Activated CD8-positive, alpha-beta T cell treated with anti-CD3 and anti-CD28 coated beads for 36 hours (primary cell): Measurements from ENCODE around the gene WDFY2. TPM values are rescaled to one million over a fixed set of nuclear protein-coding genes. Genes with fewer than 3 reads are reported as not detected.

Source experiments
- ATAC-seq: fragments of 200-7000 bp; cut with Tn5 transposase; one replicate; pipeline ENCODE4 v1.10.0; 2021; ENCODE audit warnings: mild to moderate bottlenecking, moderate library complexity
- CTCF ChIA-PET: fragments of 350-600 bp; sonication (Branson Sonifier 250); formaldehyde crosslinking; loops from one replicate; lab custom pipeline; 2021; ENCODE audit warnings: antibody characterized with exemption; lab: Charles Lee
- POLR2A ChIA-PET: fragments of 350-600 bp; sonication (Branson Sonifier 250); formaldehyde crosslinking; loops from one replicate; lab custom pipeline; 2021; ENCODE audit warnings: antibody characterized with exemption; lab: Charles Lee
- DNase-seq: peaks from one replicate; pipeline ENCODE4 v3.0.0-alpha.2; 2020
- H3K27ac Mint-ChIP-seq: one replicate; pipeline ENCODE4 v1.8.0; 2021; ENCODE audit warnings: mild to moderate bottlenecking, mixed read lengths
- H3K27me3 Mint-ChIP-seq: one replicate; pipeline ENCODE4 v1.8.0; 2021; ENCODE audit warnings: mixed read lengths
- H3K36me3 Mint-ChIP-seq: one replicate; pipeline ENCODE4 v1.8.0; 2021; ENCODE audit warnings: low read depth, mixed read lengths
- H3K4me1 Mint-ChIP-seq: one replicate; pipeline ENCODE4 v1.8.0; 2021; ENCODE audit warnings: low read depth, mixed read lengths
- H3K4me3 Mint-ChIP-seq: one replicate; pipeline ENCODE4 v1.8.0; 2021; ENCODE audit warnings: mild to moderate bottlenecking, moderate library complexity, mixed read lengths
- H3K9me3 Mint-ChIP-seq: one replicate; pipeline ENCODE4 v1.8.0; 2021; ENCODE audit warnings: mixed read lengths
- CTCF ChIP-seq: fragments of 200-600 bp; IDR thresholded peaks from one replicate; pipeline ENCODE4 v1.8.0; 2022; ENCODE audit warnings: antibody characterized with exemption, mild to moderate bottlenecking
- intact Hi-C: fragments of 100-400 bp; cut with micrococcal nuclease; formaldehyde crosslinking; loops from one replicate; pipeline ENCODE4 v1.10.0; 2022
- total RNA-seq, 2 experiments: library from RNA; stranded (reverse); gene quantifications; one replicate each; pipeline ENCODE4 v1.2.3, GENCODE V29; 2021

The WDFY2 gene
- total RNA-seq, 2 experiments from 2014 or later = 11.2 to 11.6 TPM

GRCh38 chr13:51643105-51643881, 59.0 kb downstream of the WDFY2 start:
- H3K9me3 Mint-ChIP-seq = no peaks in the 10 kb centered on the region
- intact Hi-C loops = no loop called here
- CTCF ChIA-PET = no interaction called here
- DNase-seq (no peak), ATAC-seq (peak; percentile 12)
- H3K36me3 Mint-ChIP-seq = peaks cover 5% of the 10 kb centered on the region
- no peak overlapping the region for H3K4me3 Mint-ChIP-seq
- POLR2A ChIA-PET = no interaction called here
- peaks cover 44% of the 10 kb centered on the region for H3K4me1 Mint-ChIP-seq
- no peak for TF ChIP-seq CTCF
- peak overlapping the region; percentile 68 for H3K27ac Mint-ChIP-seq
- no peaks in the 10 kb centered on the region for H3K27me3 Mint-ChIP-seq

- ATAC-seq = no peak
- intact Hi-C loops = no loop called here
- Mint-ChIP-seq H3K4me1 (peaks cover 44% of the 10 kb centered on the region), H3K27ac (peak overlapping the region; percentile 68), H3K36me3 (peaks cover 5% of the 10 kb centered on the region), H3K9me3 (no peaks in the 10 kb centered on the region), H3K4me3 (no peak overlapping the region), H3K27me3 (no peaks in the 10 kb centered on the region)
- no peak for DNase-seq
- TF ChIP-seq CTCF = no peak
- POLR2A ChIA-PET = interaction anchor here (0.5 kb wide), 1 partner anchor 104 kb away, joined by 3 read pairs; no protein-coding TSS in a partner anchor
- CTCF ChIA-PET = no interaction called here
Measured at GRCh38 chr13:51643882-51644281, 59.6 kb downstream of the WDFY2 start.

GRCh38 chr13:51644654-51645053, 60.4 kb downstream of the WDFY2 start:
- TF ChIP-seq CTCF = no peak
- DNase-seq (no peak), ATAC-seq (peak; percentile 12)
- H3K4me3 Mint-ChIP-seq = no peak overlapping the region
- H3K4me1 Mint-ChIP-seq = peaks cover 41% of the 10 kb centered on the region
- intact Hi-C loops = no loop called here
- H3K27me3 Mint-ChIP-seq = no peaks in the 10 kb centered on the region
- CTCF ChIA-PET = interaction anchor here (0.9 to 1.7 kb wide), 6 partner anchors 12 to 153 kb away, joined by 3 to 5 read pairs (median 4); no protein-coding TSS in a partner anchor
- POLR2A ChIA-PET = interaction anchor here (0.7 to 1.4 kb wide), 3 partner anchors 11 to 191 kb away, joined by 4 to 5 read pairs (median 4); no protein-coding TSS in a partner anchor
- H3K27ac Mint-ChIP-seq = peak overlapping the region; percentile 89
- peaks cover 5% of the 10 kb centered on the region for H3K36me3 Mint-ChIP-seq
- no peaks in the 10 kb centered on the region for H3K9me3 Mint-ChIP-seq

- ChIA-PET CTCF (interaction anchor here (0.9 to 1.7 kb wide), 6 partner anchors 12 to 153 kb away, joined by 3 to 5 read pairs (median 4); no protein-coding TSS in a partner anchor), POLR2A (interaction anchor here (0.6 to 1.4 kb wide), 5 partner anchors 12 to 194 kb away, joined by 3 to 5 read pairs (median 4); no protein-coding TSS in a partner anchor)
- ATAC-seq = peak; percentile 64
- Mint-ChIP-seq H3K4me1 (peaks cover 41% of the 10 kb centered on the region), H3K27ac (peak overlapping the region; percentile 89), H3K36me3 (peaks cover 5% of the 10 kb centered on the region), H3K27me3 (no peaks in the 10 kb centered on the region), H3K9me3 (no peaks in the 10 kb centered on the region), H3K4me3 (peak overlapping the region; percentile 15)
- intact Hi-C loops = no loop called here
- no peak for TF ChIP-seq CTCF
- peak; percentile 47 for DNase-seq
Measured at GRCh38 chr13:51645154-51645650, 60.9 kb downstream of the WDFY2 start.
